OCI-LY1 (cell line): ENCODE data around the gene ASRGL1.
"Not testable (repeated sequence)": the region's sequence is repeated elsewhere in the genome, so short reads cannot be mapped to it uniquely, and the experiment has no call there.

Experiments used
- H2AFZ ChIP-seq: fragments of 200-600 bp; sonication (generic), shearing (Covaris generic); 2 replicates; pipeline ENCODE4 v1.6.0; 2014; ENCODE audit warnings: antibody characterized with exemption, mild to moderate bottlenecking, low read length
- H3F3A ChIP-seq: fragments of 200-600 bp; sonication (generic), shearing (Covaris generic); 2 replicates; pipeline ENCODE4 v1.6.0; 2014; ENCODE audit warnings: mild to moderate bottlenecking, antibody characterized with exemption, low read length, moderate library complexity; ENCODE audit not compliant: insufficient read depth
- H3K27ac ChIP-seq: fragments of 200-600 bp; sonication (generic); 2 replicates; pipeline ENCODE4 v1.5.1; 2014; ENCODE audit warnings: low read length, mixed run types, mild to moderate bottlenecking, low read depth; ENCODE audit not compliant: poor library complexity, severe bottlenecking
- H3K27me3 ChIP-seq: fragments of 200-600 bp; sonication (generic); 2 replicates; pipeline ENCODE4 v1.6.0; 2014; ENCODE audit warnings: antibody characterized with exemption, mild to moderate bottlenecking, low read length, moderate library complexity; ENCODE audit not compliant: insufficient read depth
- H3K36me3 ChIP-seq: fragments of 200-600 bp; sonication (generic); 2 replicates; pipeline ENCODE4 v1.6.1; 2014; ENCODE audit warnings: mild to moderate bottlenecking, antibody characterized with exemption, low read length, moderate library complexity, mixed read lengths; ENCODE audit not compliant: insufficient read depth
- H3K4me1 ChIP-seq: fragments of 200-600 bp; sonication (generic); 2 replicates; pipeline ENCODE4 v1.5.1; 2014; ENCODE audit warnings: mild to moderate bottlenecking, low read length, moderate library complexity; ENCODE audit not compliant: insufficient read depth, severe bottlenecking
- H3K4me2 ChIP-seq: fragments of 200-600 bp; sonication (generic), shearing (Covaris generic); 2 replicates; pipeline ENCODE4 v1.6.1; 2014; ENCODE audit warnings: low read length
- H3K4me3 ChIP-seq: fragments of 200-600 bp; sonication (generic); 2 replicates; pipeline ENCODE4 v1.5.1; 2014; ENCODE audit warnings: low read length, low read depth, mild to moderate bottlenecking, mixed read lengths; ENCODE audit not compliant: poor library complexity, severe bottlenecking
- H3K79me2 ChIP-seq: fragments of 200-600 bp; shearing (Covaris generic); 2 replicates; pipeline ENCODE4 v1.6.1; 2016; ENCODE audit warnings: mixed run types, low read length, mixed read lengths; ENCODE audit not compliant: insufficient read depth
- H3K9ac ChIP-seq: fragments of 200-600 bp; sonication (generic), shearing (Covaris generic); 2 replicates; pipeline ENCODE4 v1.6.1; 2014; ENCODE audit warnings: mild to moderate bottlenecking, low read length, mixed read lengths
- H3K9me2 ChIP-seq: fragments of 200-600 bp; sonication (generic), shearing (Covaris generic); 2 replicates; pipeline ENCODE4 v1.6.1; 2014; ENCODE audit warnings: low read depth, mild to moderate bottlenecking, low read length, mixed read lengths
- H3K9me3 ChIP-seq: fragments of 200-600 bp; shearing (Covaris generic); 2 replicates; pipeline ENCODE4 v1.6.1; 2014; ENCODE audit warnings: low read length, mixed read lengths
- H4K20me1 ChIP-seq: fragments of 200-600 bp; sonication (generic), shearing (Covaris generic); 2 replicates; pipeline ENCODE4 v1.6.0; 2016; ENCODE audit warnings: mild to moderate bottlenecking, low read length; ENCODE audit not compliant: insufficient read depth
- EZH2 ChIP-seq: fragments of 200-600 bp; sonication (generic), shearing (Covaris generic); IDR thresholded peaks from 2 replicates; pipeline ENCODE4 v1.8.0; 2017; ENCODE audit warnings: borderline replicate concordance, mixed run types, mild to moderate bottlenecking, antibody characterized with exemption, low read length, moderate library complexity, mixed read lengths
- TF ChIP-seq, protein P1 (sequence below): fragments of 200-600 bp; sonication (generic), shearing (Covaris generic); IDR thresholded peaks from 2 replicates; pipeline ENCODE4 v1.5.1; 2017; ENCODE audit warnings: mild to moderate bottlenecking, antibody characterized with exemption, low read length, moderate library complexity, mixed read lengths

Gene ASRGL1

DNA sequence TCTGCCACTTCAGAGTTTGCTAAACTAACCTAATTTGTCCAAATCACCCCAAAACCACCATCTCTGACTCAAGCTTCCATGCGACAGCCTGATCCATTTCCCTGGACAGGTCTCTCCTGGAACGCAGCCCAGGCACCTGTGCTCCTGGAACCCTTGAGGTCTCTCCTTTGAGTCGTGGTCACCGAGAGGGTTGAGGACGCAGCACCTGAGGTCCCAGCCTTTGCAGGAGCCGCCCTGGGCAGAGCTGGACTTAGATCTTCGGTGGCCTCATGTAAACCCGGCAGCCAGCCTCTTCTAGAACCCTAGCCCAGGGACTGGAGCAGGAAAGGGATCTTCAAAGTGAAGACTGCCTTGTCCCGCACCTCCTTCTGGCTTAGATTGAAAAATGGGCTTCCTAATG lies 37.6 kb downstream of the ASRGL1 start:
- Histone ChIP-seq H3K4me2 (no peak overlapping the region), H3K79me2 (no peaks in the 10 kb centered on the region), H3K4me3 (no peak overlapping the region), H3K36me3 (no peaks in the 10 kb centered on the region), H3K9me3 (no peaks in the 10 kb centered on the region), H3K9ac (no peak overlapping the region), H3K4me1 (no peaks in the 10 kb centered on the region), H3K27ac (no peak overlapping the region), H4K20me1 (no peaks in the 10 kb centered on the region), H3K9me2 (no peaks in the 10 kb centered on the region), H2AFZ (no peak overlapping the region), H3F3A (no peaks in the 10 kb centered on the region), H3K27me3 (no peaks in the 10 kb centered on the region)
- TF ChIP-seq EZH2: no peak
- TF ChIP-seq, protein P1, sequence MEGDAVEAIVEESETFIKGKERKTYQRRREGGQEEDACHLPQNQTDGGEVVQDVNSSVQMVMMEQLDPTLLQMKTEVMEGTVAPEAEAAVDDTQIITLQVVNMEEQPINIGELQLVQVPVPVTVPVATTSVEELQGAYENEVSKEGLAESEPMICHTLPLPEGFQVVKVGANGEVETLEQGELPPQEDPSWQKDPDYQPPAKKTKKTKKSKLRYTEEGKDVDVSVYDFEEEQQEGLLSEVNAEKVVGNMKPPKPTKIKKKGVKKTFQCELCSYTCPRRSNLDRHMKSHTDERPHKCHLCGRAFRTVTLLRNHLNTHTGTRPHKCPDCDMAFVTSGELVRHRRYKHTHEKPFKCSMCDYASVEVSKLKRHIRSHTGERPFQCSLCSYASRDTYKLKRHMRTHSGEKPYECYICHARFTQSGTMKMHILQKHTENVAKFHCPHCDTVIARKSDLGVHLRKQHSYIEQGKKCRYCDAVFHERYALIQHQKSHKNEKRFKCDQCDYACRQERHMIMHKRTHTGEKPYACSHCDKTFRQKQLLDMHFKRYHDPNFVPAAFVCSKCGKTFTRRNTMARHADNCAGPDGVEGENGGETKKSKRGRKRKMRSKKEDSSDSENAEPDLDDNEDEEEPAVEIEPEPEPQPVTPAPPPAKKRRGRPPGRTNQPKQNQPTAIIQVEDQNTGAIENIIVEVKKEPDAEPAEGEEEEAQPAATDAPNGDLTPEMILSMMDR: no peak

DNA sequence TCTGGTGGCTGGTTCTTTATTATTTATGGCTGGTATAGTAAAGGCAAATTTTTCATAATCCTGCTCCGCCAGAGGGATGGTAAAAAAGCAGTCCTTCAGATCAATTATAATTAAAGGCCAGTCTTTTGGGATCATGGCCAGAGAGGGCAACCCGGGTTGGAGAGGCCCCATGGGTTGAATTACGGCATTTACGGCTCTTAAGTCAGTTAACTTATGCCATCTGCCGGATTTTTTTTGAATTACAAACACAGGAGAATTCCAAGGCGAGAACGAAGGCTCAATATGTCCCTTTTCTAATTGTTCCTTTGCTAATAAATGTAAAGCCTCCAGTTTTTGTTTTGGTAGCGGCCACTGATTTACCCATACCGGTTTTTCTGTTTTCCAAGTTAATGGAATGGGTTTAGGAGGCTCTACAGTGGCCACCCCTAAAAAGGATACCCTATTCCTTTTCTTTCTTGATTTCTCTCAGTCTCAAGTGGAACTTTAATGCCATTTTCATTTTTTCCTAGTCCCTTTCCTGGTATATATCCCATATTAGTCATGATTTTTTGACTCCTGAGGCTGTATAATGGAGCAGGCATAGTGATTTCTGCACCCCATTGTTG lies 41.3 kb downstream of the ASRGL1 start:
- H3K9me3 ChIP-seq, H3F3A ChIP-seq, H4K20me1 ChIP-seq, H3K4me2 ChIP-seq, H3K9me2 ChIP-seq, H3K4me1 ChIP-seq, H3K36me3 ChIP-seq, H3K27me3 ChIP-seq, H3K27ac ChIP-seq, H3K9ac ChIP-seq, H2AFZ ChIP-seq, H3K4me3 ChIP-seq, H3K79me2 ChIP-seq: not testable (repeated sequence)
- TF ChIP-seq, protein P1: peak; percentile 24; the same call in 1 of the 2 replicates

DNA sequence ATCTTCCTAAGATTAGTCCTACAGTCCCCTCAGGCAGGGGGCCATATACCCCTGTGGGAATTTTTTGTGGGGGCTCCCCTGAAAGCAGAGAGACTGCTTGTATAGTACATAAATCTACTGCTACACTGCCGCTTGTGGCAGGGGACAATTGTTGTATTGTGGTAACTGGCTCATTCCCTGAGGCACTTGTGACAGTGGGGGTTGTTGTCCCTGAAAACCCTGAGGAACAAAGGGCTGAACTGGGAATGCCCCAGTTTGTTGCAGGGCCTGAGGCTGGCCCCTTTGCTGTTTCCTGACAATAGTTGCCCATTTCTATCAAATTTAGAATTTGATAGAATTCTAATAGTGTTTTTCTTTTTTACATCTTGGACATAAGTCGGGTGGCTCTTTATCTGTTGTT lies 42.3 kb downstream of the ASRGL1 start:
- H3K9ac ChIP-seq, H3K4me1 ChIP-seq, H3K9me2 ChIP-seq, H3F3A ChIP-seq, H4K20me1 ChIP-seq, H2AFZ ChIP-seq, H3K4me2 ChIP-seq, H3K79me2 ChIP-seq, H3K27ac ChIP-seq, H3K4me3 ChIP-seq, H3K9me3 ChIP-seq, H3K27me3 ChIP-seq, H3K36me3 ChIP-seq: not testable (repeated sequence)

DNA sequence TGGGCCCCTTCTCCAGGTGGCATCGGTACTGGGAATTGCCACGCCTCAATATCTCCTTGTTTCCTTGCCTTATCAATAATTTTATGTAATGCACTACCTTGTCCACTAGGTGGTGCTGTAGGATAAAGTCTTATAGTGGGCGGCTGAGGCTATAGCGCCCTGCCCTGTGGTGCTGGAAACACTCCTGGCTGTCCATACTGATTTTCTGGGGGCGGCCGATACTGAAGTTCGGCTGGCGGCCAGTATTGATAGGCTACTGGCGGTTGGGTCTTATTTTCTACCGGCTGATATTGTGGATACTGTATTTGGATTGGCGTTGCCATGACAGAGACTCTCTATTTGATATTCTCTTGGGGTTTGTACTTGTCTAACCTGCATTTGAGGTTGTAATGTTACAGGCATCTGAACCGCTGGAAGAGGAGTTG lies 43.6 kb downstream of the ASRGL1 start:
- H3K9ac ChIP-seq, H4K20me1 ChIP-seq, H3K4me3 ChIP-seq, H3K27ac ChIP-seq, H3K36me3 ChIP-seq, H3K4me1 ChIP-seq, H3K4me2 ChIP-seq, H2AFZ ChIP-seq, H3K9me3 ChIP-seq, H3K27me3 ChIP-seq, H3K9me2 ChIP-seq, H3K79me2 ChIP-seq, H3F3A ChIP-seq: not testable (repeated sequence)
- TF ChIP-seq, protein P1: peak; percentile 64
